ENCODE measurements around the gene PLK5. TPM values are rescaled to one million over a fixed set of nuclear protein-coding genes. Genes with fewer than 3 reads are reported as not detected.

PLK5 gene
- total RNA-seq, 1 donor from 2014 or later = not detected

GRCh38 chr19:1569997-1570396, 46.1 kb downstream of the PLK5 start:
- no peak for DNase-seq (ENCODE audit: low read depth)
- no peak overlapping the region for H3K4me3 ChIP-seq (ENCODE audit: low read depth, low read length)
- TF ChIP-seq, protein P1, sequence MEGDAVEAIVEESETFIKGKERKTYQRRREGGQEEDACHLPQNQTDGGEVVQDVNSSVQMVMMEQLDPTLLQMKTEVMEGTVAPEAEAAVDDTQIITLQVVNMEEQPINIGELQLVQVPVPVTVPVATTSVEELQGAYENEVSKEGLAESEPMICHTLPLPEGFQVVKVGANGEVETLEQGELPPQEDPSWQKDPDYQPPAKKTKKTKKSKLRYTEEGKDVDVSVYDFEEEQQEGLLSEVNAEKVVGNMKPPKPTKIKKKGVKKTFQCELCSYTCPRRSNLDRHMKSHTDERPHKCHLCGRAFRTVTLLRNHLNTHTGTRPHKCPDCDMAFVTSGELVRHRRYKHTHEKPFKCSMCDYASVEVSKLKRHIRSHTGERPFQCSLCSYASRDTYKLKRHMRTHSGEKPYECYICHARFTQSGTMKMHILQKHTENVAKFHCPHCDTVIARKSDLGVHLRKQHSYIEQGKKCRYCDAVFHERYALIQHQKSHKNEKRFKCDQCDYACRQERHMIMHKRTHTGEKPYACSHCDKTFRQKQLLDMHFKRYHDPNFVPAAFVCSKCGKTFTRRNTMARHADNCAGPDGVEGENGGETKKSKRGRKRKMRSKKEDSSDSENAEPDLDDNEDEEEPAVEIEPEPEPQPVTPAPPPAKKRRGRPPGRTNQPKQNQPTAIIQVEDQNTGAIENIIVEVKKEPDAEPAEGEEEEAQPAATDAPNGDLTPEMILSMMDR (IDR thresholded peaks at IDR 0.05; ENCODE audit: insufficient read depth, low read length, poor library complexity, severe bottlenecking) = no peak
- no peaks in the 10 kb centered on the region for H3K36me3 ChIP-seq (ENCODE audit: control insufficient read depth, insufficient read depth, low read length)
- H3K27me3 ChIP-seq (ENCODE audit: control insufficient read depth, insufficient read depth, low read length) = peaks cover 3% of the 10 kb centered on the region

DNA sequence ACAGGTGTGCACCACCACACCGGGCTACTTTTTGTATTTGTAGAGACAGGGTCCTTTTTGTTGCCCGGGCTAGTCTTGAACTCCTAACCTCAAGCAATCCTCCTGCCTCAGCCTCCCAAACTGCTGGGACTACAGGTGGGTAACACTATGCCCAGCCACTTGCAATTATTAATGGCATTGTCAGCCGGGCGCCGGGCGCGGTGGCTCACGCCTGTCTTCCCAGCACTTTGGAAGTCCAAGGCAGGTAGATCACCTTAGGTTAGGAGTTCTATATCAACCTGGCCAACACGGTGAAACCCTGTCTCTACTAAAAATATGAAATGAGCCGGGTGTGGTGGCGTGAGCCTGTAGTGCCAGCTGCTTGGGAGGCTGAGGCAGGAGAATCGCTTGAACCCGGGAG, 47.0 kb downstream of the PLK5 start:
- H3K4me3 ChIP-seq (ENCODE audit: low read depth, low read length) = no peak overlapping the region
- TF ChIP-seq, protein P1 (IDR thresholded peaks at IDR 0.05; ENCODE audit: insufficient read depth, low read length, poor library complexity, severe bottlenecking) = no peak
- H3K36me3 ChIP-seq (ENCODE audit: control insufficient read depth, insufficient read depth, low read length) = no peaks in the 10 kb centered on the region
- no peak for DNase-seq (ENCODE audit: low read depth)
- H3K27me3 ChIP-seq (ENCODE audit: control insufficient read depth, insufficient read depth, low read length) = peaks cover 3% of the 10 kb centered on the region

DNA sequence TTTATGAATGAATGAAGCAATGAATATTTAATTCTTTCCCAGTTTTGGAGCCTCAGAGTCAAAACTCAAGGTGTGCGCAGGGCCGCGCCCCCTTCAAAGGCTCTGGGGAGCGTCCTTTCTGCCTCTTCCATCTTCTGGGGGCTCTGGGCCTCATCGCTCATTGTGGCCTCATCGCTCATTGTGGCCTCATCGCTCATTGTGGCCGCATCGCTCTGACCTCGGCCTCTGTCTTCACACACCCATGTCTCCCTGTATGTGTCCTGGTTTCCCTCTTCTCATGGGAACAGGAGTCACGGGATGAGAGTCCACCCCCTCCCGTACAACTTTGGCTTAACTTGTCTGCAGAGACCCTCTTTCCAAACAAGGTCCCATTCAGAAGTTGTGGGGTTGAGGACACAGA, 47.5 kb downstream of the PLK5 start:
- no peak for DNase-seq (ENCODE audit: low read depth)
- TF ChIP-seq, protein P1 (IDR thresholded peaks at IDR 0.05; ENCODE audit: insufficient read depth, low read length, poor library complexity, severe bottlenecking) = no peak

GRCh38 chr19:1572795-1573194, 48.9 kb downstream of the PLK5 start:
- DNase-seq (ENCODE audit: low read depth) = no peak
- H3K27me3 ChIP-seq (ENCODE audit: control insufficient read depth, insufficient read depth, low read length) = peaks cover 3% of the 10 kb centered on the region
- no peaks in the 10 kb centered on the region for H3K36me3 ChIP-seq (ENCODE audit: control insufficient read depth, insufficient read depth, low read length)
- TF ChIP-seq, protein P1 (IDR thresholded peaks at IDR 0.05; ENCODE audit: insufficient read depth, low read length, poor library complexity, severe bottlenecking) = no peak
- H3K4me3 ChIP-seq (ENCODE audit: low read depth, low read length) = no peak overlapping the region

More for the DNA sequence above, 47.5 kb downstream of the PLK5 start:
- no peak overlapping the region for H3K4me3 ChIP-seq (ENCODE audit: low read depth, low read length)
- H3K36me3 ChIP-seq (ENCODE audit: control insufficient read depth, insufficient read depth, low read length) = no peaks in the 10 kb centered on the region
- H3K27me3 ChIP-seq (ENCODE audit: control insufficient read depth, insufficient read depth, low read length) = peaks cover 3% of the 10 kb centered on the region

DNA sequence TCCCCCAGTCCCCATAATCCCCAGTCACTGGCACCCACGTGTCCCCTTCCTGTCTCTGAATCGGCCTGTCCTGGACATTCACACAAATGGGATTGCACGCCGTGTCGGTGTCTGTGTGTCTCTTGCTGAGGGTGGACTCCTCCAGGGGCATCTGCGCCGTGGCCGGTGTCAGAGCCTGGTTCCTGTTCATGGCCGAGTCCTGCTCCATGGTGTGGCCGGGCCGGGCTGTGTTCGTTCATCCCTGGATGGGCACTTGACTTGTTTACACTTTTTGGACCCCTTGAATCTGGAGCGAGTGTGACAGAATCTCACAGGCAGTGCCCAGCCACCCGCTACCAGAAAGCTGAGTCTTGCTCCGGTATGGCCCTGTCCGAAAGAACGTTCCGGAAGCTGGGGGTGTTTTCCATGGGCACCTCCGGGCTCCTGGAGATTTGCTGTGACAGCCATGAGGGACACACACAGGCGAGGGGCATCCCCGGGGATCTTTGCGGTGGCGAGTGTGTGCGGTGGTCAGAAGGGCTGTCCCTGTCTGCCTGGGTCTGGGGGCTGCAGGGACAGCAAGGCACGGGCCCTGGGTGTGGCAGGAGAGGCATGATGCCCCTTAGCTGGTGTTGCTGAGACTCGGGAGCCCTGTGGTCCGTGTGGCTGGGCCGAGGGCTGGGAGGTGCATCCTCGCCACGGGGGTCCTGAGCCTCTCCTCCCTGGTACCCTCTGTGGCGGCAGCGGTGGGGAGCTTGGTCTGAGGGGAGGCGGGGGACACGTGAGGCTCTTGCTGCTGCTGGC, 50.7 kb downstream of the PLK5 start:
- H3K27me3 ChIP-seq (ENCODE audit: control insufficient read depth, insufficient read depth, low read length) = no peaks in the 10 kb centered on the region
- no peak overlapping the region for H3K4me3 ChIP-seq (ENCODE audit: low read depth, low read length)
- no peak for DNase-seq (ENCODE audit: low read depth)
- no peaks in the 10 kb centered on the region for H3K36me3 ChIP-seq (ENCODE audit: control insufficient read depth, insufficient read depth, low read length)
- TF ChIP-seq, protein P1 (IDR thresholded peaks at IDR 0.05; ENCODE audit: insufficient read depth, low read length, poor library complexity, severe bottlenecking) = no peak
